Pancreas (tissue), 10 donors: ENCODE results near the gene CD180. TPM values are rescaled to one million over a fixed set of nuclear protein-coding genes. Genes with fewer than 3 reads are reported as not detected.

Source experiments
- ATAC-seq, 4 donors: fragments of 200-7000 bp; cut with Tn5 transposase; one replicate each; pipeline versions ENCODE4 v1.8.0 to v1.9.1; 2020; ENCODE audit warnings: mild to moderate bottlenecking in 4 of 4, moderate library complexity in 4 of 4
- DNase-seq, 6 donors: peaks; one replicate each; pipeline ENCODE4 v3.0.0-alpha.2; 2020
- FAIRE-seq: peaks from 2 replicates; lab custom pipeline; 2012; peaks lifted over from hg19 to GRCh38; lab: Jason Lieb, UNC
- H3K27ac ChIP-seq, 4 donors: fragments of 200-600 bp; sonication (generic); 1 replicate in 3 of 4; 2 replicates in 1 of 4; pipeline versions ENCODE4 v1.5.0 to v1.8.0; 2020
- H3K27me3 ChIP-seq, 4 donors: fragments of 200-600 bp; one replicate each; pipeline ENCODE4 v1.8.0; 2021
- H3K36me3 ChIP-seq, 3 donors: fragments of 200-600 bp; sonication (generic) in 1 of 3; one replicate each; pipeline versions ENCODE4 v1.5.0 to v1.8.0; 2020 to 2021
- H3K4me1 ChIP-seq, 3 donors: fragments of 200-600 bp; one replicate each; pipeline ENCODE4 v1.8.0; 2021
- H3K4me3 ChIP-seq, 4 donors: fragments of 200-600 bp; sonication (generic) in 2 of 4; one replicate each; pipeline versions ENCODE4 v1.5.0 to v1.8.0; 2020 to 2021
- H3K9me3 ChIP-seq, 4 donors: fragments of 200-600 bp; one replicate each; pipeline ENCODE4 v1.8.0; 2021
- WGBS, 2 donors: extraction: QIAGEN DNeasy Blood & Tissue Kit; methylation state at CpG; one replicate each; pipeline ENCODE4 v1.1.7; 2013; 5-methylcytosine and 5-hydroxymethylcytosine counted together
- intact Hi-C, 3 donors: fragments of 100-400 bp; cut with DNase I; formaldehyde crosslinking; loops; one replicate each; pipeline versions ENCODE4 v1.11.1 to v1.14.2; 2022
- polyA plus RNA-seq, 2 donors: library from polyadenylated mRNA; stranded (reverse); fragments of 200-250 nt; gene quantifications; one replicate each; pipeline ENCODE4 v1.2.3, GENCODE V29; 2013
- total RNA-seq, 6 donors: library from RNA; stranded (reverse); fragmentation: NEBNext Ultra II Directional in 4 of 6; extraction: Animal tissue kit (Norgen Biotek cat#: 25700) in 4 of 6; gene quantifications; one replicate each; pipeline versions ENCODE4 v1.2.1 to v1.2.4, GENCODE V29; 2021 to 2023
- TF ChIP-seq, protein P1 (sequence below), 4 donors: fragments of 200-600 bp; sonication (generic) in 3 of 4; IDR thresholded peaks; one replicate each; pipeline versions ENCODE4 v1.5.0 to v1.8.0; 2021; ENCODE audit warnings: antibody characterized with exemption in 4 of 4
- donor health status: healthy with polysubstance abuse.
- donor health status: DM: no; HTN: no; CAD: no; lungs with moderate emphysema.
- donor health status: DM: no; HTN: no; CAD: no.
- donor health status: control.
- donor health status: control.
- donor health status: Bipolar disorder and iron deficiency.
- donor health status: DM: yes; HTN: yes; CAD: no.
- donor health status: DM: no; HTN: no; CAD: no.
- donor health status: DM: no; HTN: no; CAD: no.
- donor health status: DM: yes; HTN: yes; CAD: no.

Gene CD180
- total RNA-seq (1 to 10 TPM in 2 of 6 donors, under 1 TPM in 4; 0.04 to 2.9 (median 0.27) TPM), polyA plus RNA-seq (under 1 TPM; 0.05 to 0.08 TPM)

- FAIRE-seq (no peak), DNase-seq (no peak), ATAC-seq (peak in 3 of 4 donors; percentile 31 to 39 (median 34))
- H3K4me3 ChIP-seq, result no peak within 1 kb of the TSS
- TF ChIP-seq, protein P1, sequence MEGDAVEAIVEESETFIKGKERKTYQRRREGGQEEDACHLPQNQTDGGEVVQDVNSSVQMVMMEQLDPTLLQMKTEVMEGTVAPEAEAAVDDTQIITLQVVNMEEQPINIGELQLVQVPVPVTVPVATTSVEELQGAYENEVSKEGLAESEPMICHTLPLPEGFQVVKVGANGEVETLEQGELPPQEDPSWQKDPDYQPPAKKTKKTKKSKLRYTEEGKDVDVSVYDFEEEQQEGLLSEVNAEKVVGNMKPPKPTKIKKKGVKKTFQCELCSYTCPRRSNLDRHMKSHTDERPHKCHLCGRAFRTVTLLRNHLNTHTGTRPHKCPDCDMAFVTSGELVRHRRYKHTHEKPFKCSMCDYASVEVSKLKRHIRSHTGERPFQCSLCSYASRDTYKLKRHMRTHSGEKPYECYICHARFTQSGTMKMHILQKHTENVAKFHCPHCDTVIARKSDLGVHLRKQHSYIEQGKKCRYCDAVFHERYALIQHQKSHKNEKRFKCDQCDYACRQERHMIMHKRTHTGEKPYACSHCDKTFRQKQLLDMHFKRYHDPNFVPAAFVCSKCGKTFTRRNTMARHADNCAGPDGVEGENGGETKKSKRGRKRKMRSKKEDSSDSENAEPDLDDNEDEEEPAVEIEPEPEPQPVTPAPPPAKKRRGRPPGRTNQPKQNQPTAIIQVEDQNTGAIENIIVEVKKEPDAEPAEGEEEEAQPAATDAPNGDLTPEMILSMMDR (IDR thresholded peaks at IDR 0.05), result no peak
- intact Hi-C loops, result no loop called here
- H3K27ac ChIP-seq, result no peak within 1 kb of the TSS
- no peaks in the 10 kb centered on the region for H3K9me3 ChIP-seq
- no peaks in the 10 kb centered on the region for H3K27me3 ChIP-seq
- WGBS, 2 donors, result 70 to 72% methylated on average over 5 of the region's 5 CpGs
- H3K4me1 ChIP-seq, result no peaks in the 10 kb centered on the region
- no peaks in the 10 kb centered on the region for H3K36me3 ChIP-seq
Observed at GRCh38 chr5:67196537-67197059, at the start of gene CD180. TSS of gene CD180 (minus strand) at chr5:67196799. CDS start at chr5:67196641, 158 bp downstream.

GRCh38 chr5:67246108-67246507, 49.5 kb upstream of the CD180 start:
- no peak for DNase-seq
- 0% methylated on average over 2 of the region's 2 CpGs for WGBS, 2 donors

DNA sequence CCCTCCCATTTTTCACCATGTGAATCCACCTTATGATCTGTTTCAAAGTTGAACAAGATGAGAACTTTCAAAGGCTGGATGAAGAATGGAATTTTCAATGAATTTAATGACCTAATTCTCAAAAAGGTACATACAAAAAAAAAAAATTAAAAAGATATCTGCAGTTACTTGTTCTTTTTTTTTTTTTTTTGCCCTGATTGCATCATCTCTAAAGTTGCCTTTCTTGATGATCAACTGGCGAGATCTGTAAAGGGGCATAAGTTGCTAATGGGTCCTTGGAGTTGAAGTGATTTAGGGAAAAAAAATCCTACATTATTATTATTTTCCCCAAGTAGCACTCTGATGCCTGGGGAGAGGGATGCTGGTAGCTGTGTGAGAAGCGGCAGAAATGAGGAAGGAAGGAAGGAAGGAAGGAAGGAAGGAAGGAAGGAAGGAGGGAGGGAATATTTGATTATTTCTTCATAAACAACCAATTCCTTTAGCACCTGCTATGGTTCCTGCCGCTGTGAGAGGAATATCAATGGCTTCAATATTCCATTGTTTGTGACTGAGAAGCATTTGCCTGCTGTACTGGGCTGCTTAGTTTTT, 48.8 kb upstream of the CD180 start:
- intact Hi-C loops, result loop anchor here in 1 of 3 donors (10.0 kb wide), 1 partner anchor 1009 kb away; no protein-coding TSS in a partner anchor
- Histone ChIP-seq H3K36me3 (no peaks in the 10 kb centered on the region), H3K4me1 (peaks cover 0 to 8% (median 0%) of the 10 kb centered on the region in 3 donors), H3K4me3 (no peak overlapping the region), H3K27me3 (no peaks in the 10 kb centered on the region), H3K27ac (no peak overlapping the region), H3K9me3 (no peaks in the 10 kb centered on the region)
- DNase-seq, result no peak
- TF ChIP-seq, protein P1 (IDR thresholded peaks at IDR 0.05), result no peak
- FAIRE-seq, result no peak
- peak in 1 of 4 donors; percentile 18 for ATAC-seq
- 64 to 68% methylated on average over 3 of the region's 3 CpGs for WGBS, 2 donors

More at GRCh38 chr5:67246108-67246507, 49.5 kb upstream of the CD180 start:
- Histone ChIP-seq H3K4me1 (peaks cover 0 to 8% (median 0%) of the 10 kb centered on the region in 3 donors), H3K36me3 (no peaks in the 10 kb centered on the region), H3K4me3 (no peak overlapping the region), H3K27me3 (no peaks in the 10 kb centered on the region), H3K9me3 (no peaks in the 10 kb centered on the region), H3K27ac (no peak overlapping the region)
- ATAC-seq (peak; percentile 56 to 81 (median 80)), FAIRE-seq (peak; percentile 96)
- intact Hi-C loops, result loop anchor here in 1 of 3 donors (10.0 kb wide), 1 partner anchor 1009 kb away; no protein-coding TSS in a partner anchor
- TF ChIP-seq, protein P1 (IDR thresholded peaks at IDR 0.05), result peak; percentile 48 to 70 (median 56)

DNA sequence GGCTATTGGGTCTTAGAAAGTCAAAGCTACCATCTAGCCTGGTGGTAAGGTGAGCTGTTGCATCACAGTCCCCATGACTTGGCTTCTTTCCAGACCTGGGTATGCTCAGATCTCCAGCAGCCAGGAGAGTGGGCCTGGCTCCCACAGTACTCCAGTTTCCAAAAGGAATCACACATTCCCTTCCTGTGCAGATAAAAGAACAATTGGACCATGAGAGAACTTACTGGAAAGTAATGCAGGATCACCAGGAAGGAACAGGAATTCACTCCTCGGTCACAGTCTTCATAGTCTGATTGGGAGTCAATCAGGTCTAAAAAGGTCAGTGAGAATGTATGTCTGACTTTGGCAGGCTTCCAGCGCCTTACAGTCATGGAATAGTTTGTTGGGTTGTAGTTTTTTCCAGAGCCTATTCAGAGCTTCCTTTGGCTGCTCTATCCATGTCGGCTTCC, 47.8 kb upstream of the CD180 start:
- H3K27ac ChIP-seq, result no peak overlapping the region
- H3K36me3 ChIP-seq, result no peaks in the 10 kb centered on the region
- no peaks in the 10 kb centered on the region for H3K9me3 ChIP-seq
- H3K27me3 ChIP-seq, result no peaks in the 10 kb centered on the region
- TF ChIP-seq, protein P1 (IDR thresholded peaks at IDR 0.05), result no peak
- peaks cover 0 to 8% (median 0%) of the 10 kb centered on the region in 3 donors for H3K4me1 ChIP-seq
- H3K4me3 ChIP-seq, result no peak overlapping the region
- no peak for FAIRE-seq
- WGBS, 2 donors, result 77 to 84% methylated on average over 3 of the region's 3 CpGs
- intact Hi-C loops, result loop anchor here in 1 of 3 donors (10.0 kb wide), 1 partner anchor 1010 kb away; no protein-coding TSS in a partner anchor
- DNase-seq, result peak in 1 of 6 donors; percentile 18
- peak in 2 of 4 donors; percentile 17 to 47 for ATAC-seq
